Keratinocyte (primary cell): ENCODE results near the gene MAPK1. TPM values are rescaled to one million over a fixed set of nuclear protein-coding genes. Genes with fewer than 3 reads are reported as not detected.

Source experiments
- DNase-seq: peaks from one replicate; pipeline ENCODE4 v3.0.0-alpha.2; 2011; ENCODE audit warnings: low read depth, missing footprints, low spot score
- FAIRE-seq: peaks from 2 replicates; lab custom pipeline; 2011; peaks lifted over from hg19 to GRCh38; lab: Jason Lieb, UNC
- H2AFZ ChIP-seq: 2 replicates; pipeline ENCODE4 v1.6.0; 2012; ENCODE audit warnings: low read length, control low read depth, inconsistent platforms; ENCODE audit not compliant: control insufficient read depth
- H3K27ac ChIP-seq: 2 replicates; pipeline ENCODE4 v1.5.1; 2011; ENCODE audit warnings: low read length; ENCODE audit not compliant: control insufficient read depth, insufficient read depth
- H3K27me3 ChIP-seq: 3 replicates; pipeline ENCODE4 v1.6.0; 2011; ENCODE audit warnings: low read length; ENCODE audit not compliant: control insufficient read depth, insufficient read depth; ENCODE audit errors: extremely low read depth
- H3K36me3 ChIP-seq, 2 experiments: 2 replicates in 1 of 2; 3 replicates in 1 of 2; pipeline ENCODE4 v1.5.1; 2011; ENCODE audit warnings: low read length in 2 of 2, mild to moderate bottlenecking in 1 of 2; ENCODE audit not compliant: control insufficient read depth in 2 of 2, insufficient read depth in 2 of 2; ENCODE audit errors: extremely low read depth in 1 of 2
- H3K4me1 ChIP-seq: 3 replicates; pipeline ENCODE4 v1.5.1; 2011; ENCODE audit warnings: low read length; ENCODE audit not compliant: control insufficient read depth, insufficient read depth; ENCODE audit errors: extremely low read depth
- H3K4me2 ChIP-seq: 3 replicates; pipeline ENCODE4 v1.6.0; 2011; ENCODE audit warnings: low read depth, low read length; ENCODE audit not compliant: control insufficient read depth, insufficient read depth; ENCODE audit errors: extremely low read depth
- H3K4me3 ChIP-seq, 3 experiments: fragments of 200-600 bp in 1 of 3; sonication (generic) in 1 of 3; 2 replicates in 2 of 3; 3 replicates in 1 of 3; pipeline ENCODE4 v1.5.1; 2011 to 2016; ENCODE audit warnings: low read length in 3 of 3, mild to moderate bottlenecking in 3 of 3, control low read depth in 2 of 3, inconsistent platforms in 1 of 3, low read depth in 1 of 3, mixed read lengths in 1 of 3, mixed run types in 1 of 3, moderate library complexity in 1 of 3; ENCODE audit not compliant: control insufficient read depth in 2 of 3, insufficient read depth in 2 of 3; ENCODE audit errors: extremely low read depth in 1 of 3
- H3K79me2 ChIP-seq: 2 replicates; pipeline ENCODE4 v1.6.0; 2012; ENCODE audit warnings: low read length; ENCODE audit not compliant: control insufficient read depth, insufficient read depth
- H3K9ac ChIP-seq: 3 replicates; pipeline ENCODE4 v1.6.0; 2011; ENCODE audit warnings: low read length; ENCODE audit not compliant: control insufficient read depth, insufficient read depth; ENCODE audit errors: extremely low read depth
- H3K9me1 ChIP-seq: 3 replicates; pipeline ENCODE4 v1.6.0; 2011; ENCODE audit warnings: low read length; ENCODE audit not compliant: control insufficient read depth, insufficient read depth; ENCODE audit errors: extremely low read depth
- H3K9me3 ChIP-seq: 2 replicates; pipeline ENCODE4 v1.5.1; 2012; ENCODE audit warnings: low read depth, low read length; ENCODE audit not compliant: control insufficient read depth
- H4K20me1 ChIP-seq: 3 replicates; pipeline ENCODE4 v1.6.0; 2011; ENCODE audit warnings: low read length; ENCODE audit not compliant: control insufficient read depth, insufficient read depth; ENCODE audit errors: extremely low read depth
- CTCF ChIP-seq, 3 experiments: IDR thresholded peaks in 1 of 3; conservative IDR thresholded peaks in 1 of 3; optimal IDR thresholded peaks in 1 of 3; 2 replicates in 2 of 3; 3 replicates in 1 of 3; pipeline versions ENCODE3 to v1.5.1; 2011; ENCODE audit warnings: low read length in 3 of 3, mild to moderate bottlenecking in 3 of 3, moderate library complexity in 2 of 3, control low read depth in 1 of 3, inconsistent platforms in 1 of 3; ENCODE audit not compliant: insufficient read depth in 2 of 3; ENCODE audit errors: extremely low read depth in 1 of 3
- EZH2 ChIP-seq: IDR thresholded peaks from one replicate; pipeline ENCODE4 v1.6.1; 2012; ENCODE audit warnings: inconsistent platforms, mild to moderate bottlenecking, low read length, moderate library complexity
- dilution Hi-C: fragments of 300-500 bp; cut with MboI; formaldehyde crosslinking; loops from one replicate; pipeline ENCODE4 v1.7.0; 2020; ENCODE audit warnings: low sequenced_read_pairs; ENCODE audit not compliant: extremely low pct_ligation_motif_present
- polyA plus RNA-seq, 5 experiments: library from polyadenylated mRNA; depleted of rRNA in 3 of 5; stranded (reverse) in 3 of 5; stranded (forward) in 1 of 5; unstranded in 1 of 5; fragments of >200 nt; gene quantifications; 1 replicate in 1 of 5; 2 replicates in 3 of 5; 3 replicates in 1 of 5; pipeline versions ENCODE4 v1.2.1 to v1.2.3, GENCODE V29; 2011 to 2012; ENCODE audit warnings: missing spikeins in 2 of 5, low read depth in 1 of 5, low replicate concordance in 1 of 5

The MAPK1 gene
- polyA plus RNA-seq, 1 donor (not counting 4 experiments of a cell fraction or from before 2014, with no cell fraction given) = 136 TPM

DNA sequence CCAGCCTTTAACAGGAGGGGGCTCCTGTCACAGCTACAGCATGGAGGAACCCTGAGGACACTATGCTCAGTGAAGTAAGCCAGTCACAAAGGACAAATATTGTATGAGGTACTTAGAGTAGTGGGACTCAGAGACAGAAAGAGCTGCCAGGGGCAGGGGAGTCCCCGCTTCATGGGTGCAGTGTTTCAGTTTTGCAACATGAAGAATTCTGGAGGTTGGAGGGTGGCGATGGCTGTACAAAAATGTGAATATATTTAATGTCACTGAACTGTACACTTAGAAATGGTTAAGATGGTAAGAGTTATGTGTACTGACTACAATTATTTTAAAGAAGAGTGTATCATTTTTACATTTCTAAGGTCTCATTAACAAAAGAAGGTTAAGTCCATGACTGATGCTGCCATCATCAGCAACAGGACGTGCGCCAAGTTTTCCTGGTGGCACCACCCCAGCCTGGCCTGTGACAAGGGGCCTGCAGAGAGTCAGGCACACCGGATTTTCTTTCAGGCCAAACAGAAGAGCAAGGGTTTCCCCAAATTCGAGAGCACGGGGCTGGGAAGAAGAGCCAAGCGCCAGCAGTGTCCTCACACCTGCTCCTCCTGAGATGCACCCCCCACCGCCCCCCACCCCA lies 153.9 kb downstream of the MAPK1 start:
- no peak for FAIRE-seq
- no peak overlapping the region for H3K4me3 ChIP-seq
- H3K4me2 ChIP-seq = peak overlapping the region; percentile 65
- no peaks in the 10 kb centered on the region for H3K9me1 ChIP-seq
- no peak overlapping the region for H3K27ac ChIP-seq
- DNase-seq = no peak
- dilution Hi-C loops = no loop called here
- H3K4me1 ChIP-seq = peaks cover 32% of the 10 kb centered on the region
- no peaks in the 10 kb centered on the region for H3K27me3 ChIP-seq
- no peak for TF ChIP-seq CTCF (optimal IDR thresholded peaks at IDR 0.05 in 1 of 3, IDR thresholded peaks at IDR 0.05 in 1 of 3, conservative IDR thresholded peaks at IDR 0.05 in 1 of 3; ENCODE audit: extremely low read depth in 1 of 3, insufficient read depth in 2 of 3, low read length in 3 of 3)
- no peak for TF ChIP-seq EZH2
- H2AFZ ChIP-seq = no peak overlapping the region
- no peaks in the 10 kb centered on the region for H3K9me3 ChIP-seq
- no peaks in the 10 kb centered on the region for H3K79me2 ChIP-seq
- H3K9ac ChIP-seq = no peak overlapping the region
- H3K36me3 ChIP-seq = no peaks in the 10 kb centered on the region
- no peaks in the 10 kb centered on the region for H4K20me1 ChIP-seq

- Histone ChIP-seq H3K4me2 (peak overlapping the region; percentile 65), H2AFZ (peak overlapping the region; percentile 64), H3K36me3 (no peaks in the 10 kb centered on the region), H3K9me1 (no peaks in the 10 kb centered on the region), H3K27ac (no peak overlapping the region), H3K9ac (no peak overlapping the region), H3K27me3 (no peaks in the 10 kb centered on the region), H3K9me3 (no peaks in the 10 kb centered on the region), H3K4me1 (peaks cover 32% of the 10 kb centered on the region), H3K79me2 (no peaks in the 10 kb centered on the region), H4K20me1 (no peaks in the 10 kb centered on the region), H3K4me3 (no peak overlapping the region)
- FAIRE-seq = peak; percentile 46
- dilution Hi-C loops = no loop called here
- DNase-seq = no peak
- TF ChIP-seq CTCF (optimal IDR thresholded peaks at IDR 0.05 in 1 of 3, IDR thresholded peaks at IDR 0.05 in 1 of 3, conservative IDR thresholded peaks at IDR 0.05 in 1 of 3; ENCODE audit: extremely low read depth in 1 of 3, insufficient read depth in 2 of 3, low read length in 3 of 3) = peak; percentile 69 to 95 (median 80)
- TF ChIP-seq EZH2 = no peak
Measured at GRCh38 chr22:21712751-21713427, 154.6 kb downstream of the MAPK1 start.
